ENCODE data around the gene ACVR1. TPM values are rescaled to one million over a fixed set of nuclear protein-coding genes. Genes with fewer than 3 reads are reported as not detected.

Gene ACVR1
- polyA plus RNA-seq, 1 of the 3 experiments (the other 2 are of a cell fraction), result 22.4 TPM

DNA sequence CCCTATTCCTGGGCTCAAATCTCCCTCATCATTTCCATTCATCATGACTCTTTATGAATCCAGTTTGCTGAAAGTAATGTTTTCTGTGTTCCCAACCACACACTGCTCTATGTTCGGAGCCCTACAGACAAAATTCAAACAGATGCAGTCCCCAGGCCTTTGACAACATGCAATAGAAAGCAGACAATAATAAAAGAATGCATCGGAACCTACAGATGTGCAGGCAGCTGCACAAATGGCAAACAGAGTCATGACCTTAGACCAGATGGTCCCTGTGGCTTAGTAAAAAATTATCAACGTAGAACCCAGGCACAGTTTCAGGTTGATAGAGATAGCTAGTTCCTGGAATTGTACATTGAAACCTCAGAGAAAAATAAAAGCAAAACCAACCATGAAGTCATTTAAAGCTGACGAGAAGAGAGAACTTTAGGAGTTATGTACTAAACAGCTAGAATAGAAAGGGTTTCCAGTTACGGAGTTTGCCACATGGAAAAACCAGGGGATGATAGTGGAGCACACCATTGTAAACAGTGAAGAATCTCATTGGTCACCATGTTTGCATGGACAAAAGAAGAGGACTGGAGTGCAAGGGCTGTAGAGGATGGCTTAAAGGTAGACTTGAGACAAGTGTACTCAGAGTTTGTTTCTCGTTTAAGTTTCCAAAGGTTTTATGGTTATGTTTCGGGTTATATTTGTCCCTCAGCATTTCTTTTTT, 23.2 kb upstream of the ACVR1 start:
- H4K20me1 ChIP-seq (ENCODE audit: insufficient read depth), result no peaks in the 10 kb centered on the region
- CTCF ChIA-PET, result interaction anchor here (1.1 kb wide), 1 partner anchor 14 kb away, joined by 3 read pairs; no protein-coding TSS in a partner anchor
- POLR2A ChIA-PET, result no interaction called here
- H3K4me1 ChIP-seq (ENCODE audit: control insufficient read depth in 1 of 2, insufficient read depth in 2 of 2, low read depth in 1 of 2, low read length in 1 of 2), result no peaks in the 10 kb centered on the region
- H3K9ac ChIP-seq, result no peak overlapping the region
- H3K27ac ChIP-seq (ENCODE audit: low read depth in 2 of 2, low read length in 1 of 2), result no peak overlapping the region
- no peaks in the 10 kb centered on the region for H3F3A ChIP-seq (replicated peaks; ENCODE audit: insufficient read depth)
- H3K27me3 ChIP-seq (ENCODE audit: insufficient read depth), result no peaks in the 10 kb centered on the region
- no peak for DNase-seq
- TF ChIP-seq, protein P1, sequence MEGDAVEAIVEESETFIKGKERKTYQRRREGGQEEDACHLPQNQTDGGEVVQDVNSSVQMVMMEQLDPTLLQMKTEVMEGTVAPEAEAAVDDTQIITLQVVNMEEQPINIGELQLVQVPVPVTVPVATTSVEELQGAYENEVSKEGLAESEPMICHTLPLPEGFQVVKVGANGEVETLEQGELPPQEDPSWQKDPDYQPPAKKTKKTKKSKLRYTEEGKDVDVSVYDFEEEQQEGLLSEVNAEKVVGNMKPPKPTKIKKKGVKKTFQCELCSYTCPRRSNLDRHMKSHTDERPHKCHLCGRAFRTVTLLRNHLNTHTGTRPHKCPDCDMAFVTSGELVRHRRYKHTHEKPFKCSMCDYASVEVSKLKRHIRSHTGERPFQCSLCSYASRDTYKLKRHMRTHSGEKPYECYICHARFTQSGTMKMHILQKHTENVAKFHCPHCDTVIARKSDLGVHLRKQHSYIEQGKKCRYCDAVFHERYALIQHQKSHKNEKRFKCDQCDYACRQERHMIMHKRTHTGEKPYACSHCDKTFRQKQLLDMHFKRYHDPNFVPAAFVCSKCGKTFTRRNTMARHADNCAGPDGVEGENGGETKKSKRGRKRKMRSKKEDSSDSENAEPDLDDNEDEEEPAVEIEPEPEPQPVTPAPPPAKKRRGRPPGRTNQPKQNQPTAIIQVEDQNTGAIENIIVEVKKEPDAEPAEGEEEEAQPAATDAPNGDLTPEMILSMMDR (IDR thresholded peaks at IDR 0.05), result no peak
- TF ChIP-seq EP300 (IDR thresholded peaks at IDR 0.05; ENCODE audit: borderline replicate concordance in 1 of 2, low read depth in 1 of 2, low read length in 1 of 2) (no peak), PBX3 (IDR thresholded peaks at IDR 0.05) (no peak), RXRA (IDR thresholded peaks at IDR 0.05; ENCODE audit: borderline replicate concordance, low read depth) (no peak), MXI1 (IDR thresholded peaks at IDR 0.05; ENCODE audit: low read depth, low read length) (no peak), FOXM1 (IDR thresholded peaks at IDR 0.05; ENCODE audit: low read depth) (no peak), ELF1 (IDR thresholded peaks at IDR 0.05) (no peak)
- TF ChIP-seq, protein P2, sequence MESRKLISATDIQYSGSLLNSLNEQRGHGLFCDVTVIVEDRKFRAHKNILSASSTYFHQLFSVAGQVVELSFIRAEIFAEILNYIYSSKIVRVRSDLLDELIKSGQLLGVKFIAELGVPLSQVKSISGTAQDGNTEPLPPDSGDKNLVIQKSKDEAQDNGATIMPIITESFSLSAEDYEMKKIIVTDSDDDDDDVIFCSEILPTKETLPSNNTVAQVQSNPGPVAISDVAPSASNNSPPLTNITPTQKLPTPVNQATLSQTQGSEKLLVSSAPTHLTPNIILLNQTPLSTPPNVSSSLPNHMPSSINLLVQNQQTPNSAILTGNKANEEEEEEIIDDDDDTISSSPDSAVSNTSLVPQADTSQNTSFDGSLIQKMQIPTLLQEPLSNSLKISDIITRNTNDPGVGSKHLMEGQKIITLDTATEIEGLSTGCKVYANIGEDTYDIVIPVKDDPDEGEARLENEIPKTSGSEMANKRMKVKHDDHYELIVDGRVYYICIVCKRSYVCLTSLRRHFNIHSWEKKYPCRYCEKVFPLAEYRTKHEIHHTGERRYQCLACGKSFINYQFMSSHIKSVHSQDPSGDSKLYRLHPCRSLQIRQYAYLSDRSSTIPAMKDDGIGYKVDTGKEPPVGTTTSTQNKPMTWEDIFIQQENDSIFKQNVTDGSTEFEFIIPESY (IDR thresholded peaks at IDR 0.05; ENCODE audit: borderline replicate concordance, low read depth), result no peak
- H3K79me2 ChIP-seq (ENCODE audit: insufficient read depth), result no peaks in the 10 kb centered on the region
- WGBS (ENCODE audit: low lambda C conversion rate), result 89% methylated on average over 7 of the region's 7 CpGs
- H3K9me3 ChIP-seq, result no peaks in the 10 kb centered on the region
- no peak overlapping the region for H2AFZ ChIP-seq (ENCODE audit: low read depth)
- no peaks in the 10 kb centered on the region for H3K36me3 ChIP-seq (replicated peaks in 1 of 2; ENCODE audit: control insufficient read depth in 1 of 2, insufficient read depth in 2 of 2, low read length in 1 of 2)
- H3K4me3 ChIP-seq (ENCODE audit: low read depth in 2 of 2, low read length in 1 of 2), result no peak overlapping the region
- no peaks in the 10 kb centered on the region for H3K9me2 ChIP-seq
- no peak overlapping the region for H3K4me2 ChIP-seq

DNA sequence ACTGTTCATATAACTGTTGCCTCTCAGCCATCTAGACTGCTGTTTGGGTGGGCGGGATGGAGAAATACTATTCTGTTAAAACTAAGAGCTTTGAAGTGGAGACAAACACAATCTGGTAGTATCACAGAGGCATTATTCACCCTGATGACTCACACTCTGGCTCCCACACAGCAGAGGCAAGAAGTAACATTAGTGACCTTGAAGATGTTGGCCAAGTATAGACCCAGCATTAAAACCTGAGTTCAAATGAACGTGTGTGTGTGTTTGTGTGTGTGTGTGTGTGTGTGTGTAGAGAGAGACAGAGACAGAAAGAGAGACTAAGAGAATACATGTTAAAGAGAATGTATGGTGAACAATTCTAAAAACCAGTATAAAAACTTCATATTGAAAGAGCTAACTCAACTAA, 22.5 kb upstream of the ACVR1 start:
- no peaks in the 10 kb centered on the region for H3K4me1 ChIP-seq (ENCODE audit: control insufficient read depth in 1 of 2, insufficient read depth in 2 of 2, low read depth in 1 of 2, low read length in 1 of 2)
- no peaks in the 10 kb centered on the region for H3K9me3 ChIP-seq
- no peaks in the 10 kb centered on the region for H3K79me2 ChIP-seq (ENCODE audit: insufficient read depth)
- ChIA-PET POLR2A (no interaction called here), CTCF (interaction anchor here (1.1 kb wide), 1 partner anchor 13 kb away, joined by 3 read pairs; no protein-coding TSS in a partner anchor)
- no peaks in the 10 kb centered on the region for H3K27me3 ChIP-seq (ENCODE audit: insufficient read depth)
- H3K9me2 ChIP-seq, result no peaks in the 10 kb centered on the region
- no peaks in the 10 kb centered on the region for H4K20me1 ChIP-seq (ENCODE audit: insufficient read depth)
- H3K27ac ChIP-seq (ENCODE audit: low read depth in 2 of 2, low read length in 1 of 2), result no peak overlapping the region
- H3K4me2 ChIP-seq, result no peak overlapping the region
- no peak overlapping the region for H3K4me3 ChIP-seq (ENCODE audit: low read depth in 2 of 2, low read length in 1 of 2)
- 25% methylated on average over 2 of the region's 2 CpGs for WGBS (ENCODE audit: low lambda C conversion rate)
- no peak overlapping the region for H2AFZ ChIP-seq (ENCODE audit: low read depth)
- H3F3A ChIP-seq (replicated peaks; ENCODE audit: insufficient read depth), result no peaks in the 10 kb centered on the region
- H3K36me3 ChIP-seq (replicated peaks in 1 of 2; ENCODE audit: control insufficient read depth in 1 of 2, insufficient read depth in 2 of 2, low read length in 1 of 2), result no peaks in the 10 kb centered on the region
- no peak overlapping the region for H3K9ac ChIP-seq
- no peak for DNase-seq
- no peak for TF ChIP-seq RFX5 (IDR thresholded peaks at IDR 0.05; ENCODE audit: low read length)
- TF ChIP-seq POLR2AphosphoS5 (IDR thresholded peaks at IDR 0.05; ENCODE audit: low read depth, low read length), result no peak
- TF ChIP-seq RCOR1 (IDR thresholded peaks at IDR 0.05; ENCODE audit: low read length), result no peak
- TF ChIP-seq TCF12 (IDR thresholded peaks at IDR 0.05), result peak; percentile 38; the same call in 1 of the 2 replicates
- no peak for TF ChIP-seq FOXM1 (IDR thresholded peaks at IDR 0.05; ENCODE audit: low read depth)
- no peak for TF ChIP-seq SMC3 (IDR thresholded peaks at IDR 0.05; ENCODE audit: low read depth, low read length)
- peak; percentile 82 for TF ChIP-seq JUND (IDR thresholded peaks at IDR 0.05)
- TF ChIP-seq FOSL2 (IDR thresholded peaks at IDR 0.05; ENCODE audit: borderline replicate concordance, low read depth), result peak; percentile 90
- TF ChIP-seq, protein P3, sequence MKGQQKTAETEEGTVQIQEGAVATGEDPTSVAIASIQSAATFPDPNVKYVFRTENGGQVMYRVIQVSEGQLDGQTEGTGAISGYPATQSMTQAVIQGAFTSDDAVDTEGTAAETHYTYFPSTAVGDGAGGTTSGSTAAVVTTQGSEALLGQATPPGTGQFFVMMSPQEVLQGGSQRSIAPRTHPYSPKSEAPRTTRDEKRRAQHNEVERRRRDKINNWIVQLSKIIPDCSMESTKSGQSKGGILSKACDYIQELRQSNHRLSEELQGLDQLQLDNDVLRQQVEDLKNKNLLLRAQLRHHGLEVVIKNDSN (IDR thresholded peaks at IDR 0.05; ENCODE audit: borderline replicate concordance, low read depth), result no peak
- 0 out of 2 replicates have a peak, but pooled peaks have one; percentile 26 for TF ChIP-seq NFIC (IDR thresholded peaks at IDR 0.05; ENCODE audit: borderline replicate concordance)
- TF ChIP-seq USF2 (IDR thresholded peaks at IDR 0.05; ENCODE audit: borderline replicate concordance, low read depth, low read length), result no peak
- 0 out of 2 replicates have a peak, but pooled peaks have one; percentile 21 for TF ChIP-seq PBX3 (IDR thresholded peaks at IDR 0.05)
- no peak for TF ChIP-seq MAX (IDR thresholded peaks at IDR 0.05; ENCODE audit: low read depth)

Measured in SK-N-SH (cell line).